KMS-11 (cell line): Measurements from ENCODE around the gene FAAP24.

ENCODE experiments used
- H2AFZ ChIP-seq: fragments of 200-600 bp; sonication (generic); 2 replicates; pipeline ENCODE4 v1.6.1; 2016; ENCODE audit warnings: antibody characterized with exemption, mixed run types, low read depth
- H3K27ac ChIP-seq: fragments of 200-600 bp; sonication (generic); 2 replicates; pipeline ENCODE4 v1.6.1; 2016; ENCODE audit warnings: mild to moderate bottlenecking, mixed run types
- H3K27me3 ChIP-seq: fragments of 200-600 bp; sonication (generic); 2 replicates; pipeline ENCODE4 v1.6.1; 2017; ENCODE audit warnings: mild to moderate bottlenecking, low read depth, mixed run types, moderate library complexity; ENCODE audit not compliant: insufficient read depth
- H3K36me3 ChIP-seq: fragments of 200-600 bp; sonication (generic); 2 replicates; pipeline ENCODE4 v1.6.1; 2017; ENCODE audit warnings: mild to moderate bottlenecking, mixed run types; ENCODE audit not compliant: insufficient read depth
- H3K4me1 ChIP-seq: fragments of 200-600 bp; sonication (generic); 2 replicates; pipeline ENCODE4 v1.6.1; 2016; ENCODE audit warnings: mild to moderate bottlenecking, low read depth, mixed run types; ENCODE audit not compliant: poor library complexity, severe bottlenecking
- H3K4me2 ChIP-seq: fragments of 200-600 bp; sonication (generic); 2 replicates; pipeline ENCODE4 v1.7.0; 2016; ENCODE audit warnings: mild to moderate bottlenecking, mixed run types
- H3K4me3 ChIP-seq: fragments of 200-600 bp; sonication (generic); IDR thresholded peaks from 2 replicates; pipeline ENCODE4 v1.6.1; 2017; ENCODE audit warnings: low read depth, low read length, mixed read lengths; ENCODE audit not compliant: insufficient read depth
- H3K79me2 ChIP-seq: fragments of 200-600 bp; sonication (generic); 2 replicates; pipeline ENCODE4 v1.6.1; 2016; ENCODE audit warnings: low read depth, mixed run types; ENCODE audit not compliant: insufficient read depth
- H3K9ac ChIP-seq: fragments of 200-600 bp; sonication (generic); 2 replicates; pipeline ENCODE4 v1.6.1; 2016; ENCODE audit warnings: mild to moderate bottlenecking, mixed run types
- H4K20me1 ChIP-seq: fragments of 200-600 bp; sonication (generic); 2 replicates; pipeline ENCODE4 v1.6.1; 2016; ENCODE audit warnings: mild to moderate bottlenecking, mixed run types; ENCODE audit not compliant: insufficient read depth
- TF ChIP-seq, protein P1 (sequence below): fragments of 200-600 bp; sonication (generic); conservative IDR thresholded peaks from 2 replicates; pipeline ENCODE4 v1.6.1; 2017; ENCODE audit warnings: low read depth, mild to moderate bottlenecking, antibody characterized with exemption, low read length, moderate library complexity, mixed read lengths

Gene FAAP24, protein sequence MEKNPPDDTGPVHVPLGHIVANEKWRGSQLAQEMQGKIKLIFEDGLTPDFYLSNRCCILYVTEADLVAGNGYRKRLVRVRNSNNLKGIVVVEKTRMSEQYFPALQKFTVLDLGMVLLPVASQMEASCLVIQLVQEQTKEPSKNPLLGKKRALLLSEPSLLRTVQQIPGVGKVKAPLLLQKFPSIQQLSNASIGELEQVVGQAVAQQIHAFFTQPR

DNA sequence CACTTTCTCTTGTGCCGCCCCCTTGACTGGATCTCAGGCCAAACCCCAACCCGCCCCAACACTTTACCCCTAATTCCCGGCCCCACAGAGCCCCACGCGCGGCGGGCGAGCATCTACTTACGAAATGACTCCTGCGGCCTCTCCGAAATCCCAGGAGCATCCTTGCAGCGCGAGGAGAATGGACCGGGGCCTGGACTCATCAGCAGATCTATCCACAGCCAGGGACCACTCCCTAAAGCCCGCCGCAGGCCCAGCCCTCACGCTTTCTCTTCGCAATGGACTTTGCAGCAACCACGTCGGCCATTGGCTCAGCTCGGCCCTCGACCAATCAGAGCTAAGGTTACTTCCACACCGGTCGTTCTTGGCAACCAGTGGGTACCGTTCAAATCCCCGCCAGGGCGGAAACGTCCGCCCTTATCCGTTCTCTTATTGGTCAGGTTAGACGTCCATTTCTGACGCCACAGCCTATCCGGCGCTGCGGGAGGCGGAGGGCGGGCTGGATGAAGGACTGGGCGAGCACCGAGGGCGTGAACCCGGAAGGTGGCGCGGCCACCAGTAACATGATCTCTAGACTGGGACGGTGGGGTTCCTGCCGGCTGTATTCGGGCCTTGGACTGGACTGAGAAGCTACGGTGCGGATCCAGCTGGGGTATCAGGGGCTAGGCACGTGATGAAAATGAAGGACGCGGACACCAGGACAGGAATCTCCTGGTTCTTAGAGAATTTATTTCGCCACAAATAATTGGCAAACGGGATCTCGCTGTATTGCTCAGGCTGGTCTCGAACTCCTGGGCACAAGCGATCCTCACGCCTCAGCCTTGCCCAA, at the start of gene FAAP24, which contains the start of gene CEP89:
TSS of gene FAAP24 (plus strand) at position 528 of the 826 bp plus-strand sequence. CDS start 955 bp downstream, outside the sequence.
TSS of gene CEP89 (minus strand) at position 244 of the 826 bp plus-strand sequence. CDS start at position 160, 84 bp downstream.
- H3K36me3 ChIP-seq, result no peaks in the 10 kb centered on the region
- H3K4me2 ChIP-seq, result peak within 1 kb of the TSS; percentile 81
- H4K20me1 ChIP-seq, result no peaks in the 10 kb centered on the region
- H3K9ac ChIP-seq, result peak within 1 kb of the TSS; percentile 31; the same call in 1 of the 2 replicates
- H3K27ac ChIP-seq, result 0 out of 2 replicates have a peak within 1 kb of the TSS, but pooled peaks have one; percentile 1
- H3K4me3 ChIP-seq, result no peak within 1 kb of the TSS
- H3K27me3 ChIP-seq, result no peaks in the 10 kb centered on the region
- H3K79me2 ChIP-seq, result peaks cover 6% of the 10 kb centered on the region
- peaks cover 9% of the 10 kb centered on the region for H3K4me1 ChIP-seq
- peak within 1 kb of the TSS; percentile 64 for H2AFZ ChIP-seq
- TF ChIP-seq, protein P1, sequence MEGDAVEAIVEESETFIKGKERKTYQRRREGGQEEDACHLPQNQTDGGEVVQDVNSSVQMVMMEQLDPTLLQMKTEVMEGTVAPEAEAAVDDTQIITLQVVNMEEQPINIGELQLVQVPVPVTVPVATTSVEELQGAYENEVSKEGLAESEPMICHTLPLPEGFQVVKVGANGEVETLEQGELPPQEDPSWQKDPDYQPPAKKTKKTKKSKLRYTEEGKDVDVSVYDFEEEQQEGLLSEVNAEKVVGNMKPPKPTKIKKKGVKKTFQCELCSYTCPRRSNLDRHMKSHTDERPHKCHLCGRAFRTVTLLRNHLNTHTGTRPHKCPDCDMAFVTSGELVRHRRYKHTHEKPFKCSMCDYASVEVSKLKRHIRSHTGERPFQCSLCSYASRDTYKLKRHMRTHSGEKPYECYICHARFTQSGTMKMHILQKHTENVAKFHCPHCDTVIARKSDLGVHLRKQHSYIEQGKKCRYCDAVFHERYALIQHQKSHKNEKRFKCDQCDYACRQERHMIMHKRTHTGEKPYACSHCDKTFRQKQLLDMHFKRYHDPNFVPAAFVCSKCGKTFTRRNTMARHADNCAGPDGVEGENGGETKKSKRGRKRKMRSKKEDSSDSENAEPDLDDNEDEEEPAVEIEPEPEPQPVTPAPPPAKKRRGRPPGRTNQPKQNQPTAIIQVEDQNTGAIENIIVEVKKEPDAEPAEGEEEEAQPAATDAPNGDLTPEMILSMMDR, result no peak

DNA sequence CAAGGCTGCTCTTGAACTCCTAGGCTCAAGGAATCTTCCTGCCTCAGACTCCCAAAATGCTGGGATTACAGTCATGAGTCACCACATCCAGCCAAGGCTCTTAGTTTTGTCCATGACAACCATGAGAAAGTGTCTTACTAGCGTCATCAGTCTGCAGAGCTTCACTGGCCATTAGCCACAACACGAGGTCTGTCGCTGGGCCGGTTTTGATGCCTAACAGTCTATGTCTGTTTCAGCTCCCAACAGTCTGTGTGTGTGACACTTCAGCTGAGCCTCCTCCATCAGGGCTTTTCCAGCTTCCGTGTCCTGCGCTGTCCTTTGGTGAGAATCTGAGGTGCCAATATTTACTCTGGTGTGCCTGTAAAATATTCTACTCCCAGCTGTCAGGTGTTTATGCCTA, 47.8 kb upstream of the FAAP24 start:
- Histone ChIP-seq H3K4me3 (no peak overlapping the region), H3K4me1 (no peaks in the 10 kb centered on the region), H3K27me3 (no peaks in the 10 kb centered on the region), H3K9ac (no peak overlapping the region), H3K27ac (no peak overlapping the region), H2AFZ (no peak overlapping the region), H3K79me2 (no peaks in the 10 kb centered on the region), H4K20me1 (no peaks in the 10 kb centered on the region), H3K4me2 (no peak overlapping the region), H3K36me3 (no peaks in the 10 kb centered on the region)
- TF ChIP-seq, protein P1, result no peak

DNA sequence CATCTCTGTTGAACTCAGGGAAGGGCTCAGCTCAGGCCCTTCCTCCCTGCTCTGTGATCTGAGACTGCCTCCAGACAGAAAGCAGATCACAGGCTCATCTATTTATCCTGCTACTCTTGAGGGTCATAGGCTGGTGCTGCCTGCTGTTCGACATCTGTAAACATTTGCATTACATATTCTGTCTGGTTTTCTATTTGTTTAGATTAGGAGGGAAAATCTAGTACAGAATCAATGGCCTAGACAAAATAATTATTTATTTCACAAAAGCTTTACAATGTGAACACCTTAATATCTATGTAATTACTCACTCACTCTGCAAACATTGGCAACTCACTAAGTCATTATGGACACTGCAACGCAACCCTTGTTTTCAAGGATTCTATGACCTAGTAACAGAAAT, 43.2 kb upstream of the FAAP24 start:
- H4K20me1 ChIP-seq, result no peaks in the 10 kb centered on the region
- H3K27me3 ChIP-seq, result no peaks in the 10 kb centered on the region
- H3K27ac ChIP-seq, result no peak overlapping the region
- H3K4me2 ChIP-seq, result no peak overlapping the region
- TF ChIP-seq, protein P1, result no peak
- no peaks in the 10 kb centered on the region for H3K4me1 ChIP-seq
- no peak overlapping the region for H3K4me3 ChIP-seq
- no peaks in the 10 kb centered on the region for H3K79me2 ChIP-seq
- H3K36me3 ChIP-seq, result no peaks in the 10 kb centered on the region
- no peak overlapping the region for H3K9ac ChIP-seq
- H2AFZ ChIP-seq, result no peak overlapping the region

DNA sequence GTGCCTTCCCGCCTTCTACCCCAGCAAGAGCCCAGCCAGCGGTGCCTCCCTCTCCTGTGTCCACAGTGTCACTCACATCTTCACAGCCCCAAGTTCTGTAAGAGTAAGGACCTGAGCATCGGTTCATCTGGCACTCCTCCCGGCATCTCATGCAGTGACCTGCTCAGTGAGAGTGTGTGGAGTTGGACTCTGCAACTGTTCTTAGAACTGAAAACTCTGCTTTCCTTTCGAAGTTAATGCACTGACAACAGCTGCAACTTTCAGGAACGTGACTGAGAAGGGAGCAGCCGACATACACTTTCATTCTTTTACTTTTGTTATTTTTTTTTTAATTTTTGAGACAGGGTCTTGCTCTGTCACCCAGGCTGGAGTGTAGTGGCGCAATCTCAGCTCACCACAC, 41.5 kb upstream of the FAAP24 start:
- Histone ChIP-seq H3K27me3 (no peaks in the 10 kb centered on the region), H3K79me2 (no peaks in the 10 kb centered on the region), H3K27ac (no peak overlapping the region), H3K4me1 (no peaks in the 10 kb centered on the region), H4K20me1 (no peaks in the 10 kb centered on the region), H3K4me3 (no peak overlapping the region), H2AFZ (no peak overlapping the region), H3K36me3 (no peaks in the 10 kb centered on the region), H3K4me2 (no peak overlapping the region), H3K9ac (no peak overlapping the region)
- TF ChIP-seq, protein P1, result no peak
